PC-9 (cell line): ENCODE data around the gene NCS1. TPM values are rescaled to one million over a fixed set of nuclear protein-coding genes. Genes with fewer than 3 reads are reported as not detected.

Source experiments
- BruUV-seq: library from RNA; stranded (reverse); fragments of 400-500 nt; replicated peaks from 2 replicates; lab custom pipeline; 2021; lab: Mats Ljungman, UMichigan
- CTCF ChIA-PET: fragments of 300-600 bp; sonication (Branson Sonifier 250); formaldehyde crosslinking; loops from one replicate; lab custom pipeline; 2022; ENCODE audit warnings: antibody characterized with exemption; lab: Charles Lee
- POLR2A ChIA-PET: fragments of 300-600 bp; sonication (Branson Sonifier 250); formaldehyde crosslinking; loops from one replicate; lab custom pipeline; 2022; ENCODE audit warnings: antibody characterized with exemption; ENCODE audit not compliant: unreplicated experiment; lab: Charles Lee
- DNase-seq, 2 experiments: peaks; one replicate each; pipeline versions ENCODE4 v3.0.0 to v3.0.0-alpha.2; 2015 to 2022; ENCODE audit warnings: mixed read lengths in 1 of 2
- H2AFZ ChIP-seq: fragments of 200-600 bp; sonication (generic); 2 replicates; pipeline ENCODE4 v1.8.1; 2017; ENCODE audit warnings: antibody characterized with exemption
- H3F3A ChIP-seq: fragments of 200-600 bp; sonication (generic); 2 replicates; pipeline ENCODE4 v1.8.1; 2017; ENCODE audit warnings: antibody characterized with exemption, mild to moderate bottlenecking, low read depth; ENCODE audit not compliant: insufficient read depth
- H3K27ac ChIP-seq: fragments of 200-600 bp; sonication (generic); 2 replicates; pipeline ENCODE4 v1.6.1; 2016; ENCODE audit warnings: mixed run types
- H3K27me3 ChIP-seq: fragments of 200-600 bp; sonication (generic); 2 replicates; pipeline ENCODE4 v1.6.1; 2016; ENCODE audit warnings: low read depth, mixed run types; ENCODE audit not compliant: insufficient read depth
- H3K36me3 ChIP-seq: fragments of 200-600 bp; sonication (generic); 2 replicates; pipeline ENCODE4 v1.6.1; 2016; ENCODE audit warnings: low read depth, mixed run types
- H3K4me1 ChIP-seq: fragments of 200-600 bp; sonication (generic); replicated peaks from 2 replicates; pipeline ENCODE4 v1.6.1; 2016; ENCODE audit warnings: mixed run types; ENCODE audit not compliant: insufficient read depth
- H3K4me2 ChIP-seq: fragments of 200-600 bp; sonication (generic); 2 replicates; pipeline ENCODE4 v1.6.1; 2017; ENCODE audit warnings: mixed run types
- H3K4me3 ChIP-seq: fragments of 200-600 bp; sonication (generic); 2 replicates; pipeline ENCODE4 v1.6.1; 2016; ENCODE audit warnings: mixed run types
- H3K79me2 ChIP-seq: fragments of 200-600 bp; sonication (generic); 2 replicates; pipeline ENCODE4 v1.6.1; 2017; ENCODE audit warnings: low read depth, mixed run types
- H3K9me2 ChIP-seq: fragments of 200-600 bp; sonication (generic); 2 replicates; pipeline ENCODE4 v1.8.1; 2017; ENCODE audit warnings: mild to moderate bottlenecking; ENCODE audit not compliant: insufficient read depth
- H3K9me3 ChIP-seq: fragments of 200-600 bp; sonication (generic); 2 replicates; pipeline ENCODE4 v1.8.1; 2016; ENCODE audit warnings: low read depth; ENCODE audit not compliant: insufficient read depth
- H4K20me1 ChIP-seq: fragments of 200-600 bp; sonication (generic); 2 replicates; pipeline ENCODE4 v1.8.1; 2017; ENCODE audit not compliant: insufficient read depth
- EZH2 ChIP-seq: fragments of 200-600 bp; sonication (generic); IDR thresholded peaks from 2 replicates; pipeline ENCODE4 v1.8.0; 2017; ENCODE audit warnings: antibody characterized with exemption, low read depth
- intact Hi-C: fragments of 100-400 bp; cut with micrococcal nuclease; formaldehyde crosslinking; loops from one replicate; pipeline ENCODE4 v1.10.0; 2022; ENCODE audit not compliant: unreplicated experiment
- total RNA-seq: library from RNA; stranded (reverse); gene quantifications from 2 replicates; pipeline ENCODE4 v1.2.3, GENCODE V29; 2021
- TF ChIP-seq, protein P1 (sequence below): fragments of 200-600 bp; sonication (generic); conservative IDR thresholded peaks from 2 replicates; pipeline ENCODE4 v1.6.1; 2017; ENCODE audit warnings: mixed run types, antibody characterized with exemption, mild to moderate bottlenecking, moderate library complexity

NCS1 gene
- total RNA-seq, 1 experiment from 2014 or later, result 59.2 TPM

DNA sequence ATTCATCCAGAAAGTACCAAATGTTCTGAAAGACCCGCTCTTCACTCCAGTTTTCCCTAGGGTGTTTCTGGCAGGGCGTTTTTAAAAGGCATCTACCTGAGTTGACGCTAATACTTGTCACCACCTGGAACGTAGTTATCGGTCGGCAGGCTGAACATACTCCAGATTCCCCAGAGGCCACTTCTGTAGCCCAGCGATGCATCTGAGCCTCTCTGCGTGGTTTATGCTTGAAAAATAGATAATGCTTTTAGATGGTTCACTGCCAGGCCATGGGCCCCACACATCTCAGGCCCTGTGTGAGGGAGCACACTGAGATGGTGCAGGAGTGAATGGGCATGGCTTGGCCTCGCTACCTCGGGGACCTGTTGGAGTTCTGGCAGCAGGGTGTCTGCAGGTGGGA is 33.0 kb upstream of the NCS1 start:
- Histone ChIP-seq H3K27me3 (no peaks in the 10 kb centered on the region), H3K9me2 (no peaks in the 10 kb centered on the region), H3F3A (no peaks in the 10 kb centered on the region; the same call in 1 of the 2 replicates), H2AFZ (no peak overlapping the region), H3K4me1 (no peaks in the 10 kb centered on the region), H3K9me3 (no peaks in the 10 kb centered on the region), H3K4me2 (no peak overlapping the region), H3K36me3 (no peaks in the 10 kb centered on the region; the same call in 1 of the 2 replicates), H4K20me1 (no peaks in the 10 kb centered on the region), H3K4me3 (no peak overlapping the region), H3K27ac (no peak overlapping the region), H3K79me2 (no peaks in the 10 kb centered on the region)
- ChIA-PET POLR2A (no interaction called here), CTCF (no interaction called here)
- intact Hi-C loops, result no loop called here
- no TSS peak for BruUV-seq
- TF ChIP-seq, protein P1, sequence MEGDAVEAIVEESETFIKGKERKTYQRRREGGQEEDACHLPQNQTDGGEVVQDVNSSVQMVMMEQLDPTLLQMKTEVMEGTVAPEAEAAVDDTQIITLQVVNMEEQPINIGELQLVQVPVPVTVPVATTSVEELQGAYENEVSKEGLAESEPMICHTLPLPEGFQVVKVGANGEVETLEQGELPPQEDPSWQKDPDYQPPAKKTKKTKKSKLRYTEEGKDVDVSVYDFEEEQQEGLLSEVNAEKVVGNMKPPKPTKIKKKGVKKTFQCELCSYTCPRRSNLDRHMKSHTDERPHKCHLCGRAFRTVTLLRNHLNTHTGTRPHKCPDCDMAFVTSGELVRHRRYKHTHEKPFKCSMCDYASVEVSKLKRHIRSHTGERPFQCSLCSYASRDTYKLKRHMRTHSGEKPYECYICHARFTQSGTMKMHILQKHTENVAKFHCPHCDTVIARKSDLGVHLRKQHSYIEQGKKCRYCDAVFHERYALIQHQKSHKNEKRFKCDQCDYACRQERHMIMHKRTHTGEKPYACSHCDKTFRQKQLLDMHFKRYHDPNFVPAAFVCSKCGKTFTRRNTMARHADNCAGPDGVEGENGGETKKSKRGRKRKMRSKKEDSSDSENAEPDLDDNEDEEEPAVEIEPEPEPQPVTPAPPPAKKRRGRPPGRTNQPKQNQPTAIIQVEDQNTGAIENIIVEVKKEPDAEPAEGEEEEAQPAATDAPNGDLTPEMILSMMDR, result no peak
- TF ChIP-seq EZH2, result no peak
- no peak for DNase-seq

DNA sequence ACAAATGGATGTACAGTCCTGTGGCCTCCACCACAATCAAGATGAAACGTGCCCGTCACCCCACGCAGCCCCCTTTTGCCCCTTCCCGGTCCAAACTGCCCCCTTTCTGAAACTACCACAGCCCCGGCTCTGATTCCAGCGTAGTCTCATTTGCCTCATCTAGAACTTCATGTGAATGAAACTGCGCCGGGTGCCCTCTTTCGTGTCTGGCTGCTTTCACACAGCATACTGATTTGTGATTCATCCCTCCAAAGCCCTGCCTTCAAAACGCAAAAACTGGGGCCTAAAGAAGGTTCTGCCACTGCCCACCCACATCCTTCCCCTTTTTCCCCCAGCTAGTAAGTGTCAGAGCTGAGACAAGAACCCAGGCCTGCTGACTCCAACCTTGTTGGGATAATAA is 31.5 kb upstream of the NCS1 start:
- Histone ChIP-seq H3K27ac (no peak overlapping the region), H3K9me2 (no peaks in the 10 kb centered on the region), H3K36me3 (no peaks in the 10 kb centered on the region; the same call in 1 of the 2 replicates), H4K20me1 (no peaks in the 10 kb centered on the region), H2AFZ (no peak overlapping the region), H3F3A (no peaks in the 10 kb centered on the region), H3K4me2 (no peak overlapping the region), H3K4me1 (no peaks in the 10 kb centered on the region), H3K79me2 (no peaks in the 10 kb centered on the region), H3K4me3 (no peak overlapping the region), H3K9me3 (no peaks in the 10 kb centered on the region), H3K27me3 (no peaks in the 10 kb centered on the region)
- no peak for DNase-seq
- CTCF ChIA-PET, result no interaction called here
- POLR2A ChIA-PET, result no interaction called here
- TF ChIP-seq, protein P1, result no peak
- no peak for TF ChIP-seq EZH2
- intact Hi-C loops, result no loop called here
- BruUV-seq, result no TSS peak

DNA sequence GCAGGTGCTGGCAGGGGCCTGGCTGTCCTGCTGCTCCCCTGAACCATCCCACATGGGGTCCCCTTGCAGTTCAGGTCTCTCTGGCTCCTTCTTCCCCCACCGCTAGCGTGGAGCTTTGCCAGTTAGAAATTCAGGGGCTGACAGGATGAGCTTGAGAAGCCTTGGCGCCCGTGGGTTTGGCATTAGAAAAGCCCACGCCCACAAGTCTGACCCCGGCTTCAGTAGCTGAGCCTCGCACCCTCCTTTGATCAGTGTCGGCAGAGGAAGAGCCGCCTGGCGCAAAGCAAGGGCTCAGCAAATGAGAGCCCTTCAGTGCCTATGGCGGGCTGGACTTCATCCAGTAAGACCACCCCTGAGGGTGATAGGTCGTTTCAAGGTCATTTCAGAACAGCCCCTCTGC is 30.1 kb upstream of the NCS1 start:
- BruUV-seq, result no TSS peak
- Histone ChIP-seq H3K36me3 (no peaks in the 10 kb centered on the region), H3K27ac (no peak overlapping the region), H3K4me2 (no peak overlapping the region), H3K27me3 (no peaks in the 10 kb centered on the region), H3K79me2 (no peaks in the 10 kb centered on the region), H4K20me1 (no peaks in the 10 kb centered on the region), H3K4me3 (no peak overlapping the region), H3K9me2 (no peaks in the 10 kb centered on the region), H3K9me3 (no peaks in the 10 kb centered on the region), H3F3A (peaks cover 5% of the 10 kb centered on the region; the same call in 1 of the 2 replicates), H3K4me1 (no peaks in the 10 kb centered on the region), H2AFZ (no peak overlapping the region)
- TF ChIP-seq EZH2, result no peak
- TF ChIP-seq, protein P1, result no peak
- intact Hi-C loops, result no loop called here
- no peak for DNase-seq
- ChIA-PET POLR2A (no interaction called here), CTCF (no interaction called here)
